Subcutaneous abdominal adipose tissue (tissue), 5 donors: Measurements from ENCODE around the gene DPEP2.

Experiments
- H3K27ac ChIP-seq: one replicate; pipeline ENCODE4 v1.7.0; 2013; ENCODE audit warnings: low read depth, mild to moderate bottlenecking, inconsistent platforms, low read length, moderate library complexity
- H3K27me3 ChIP-seq, 5 donors: one replicate each; pipeline ENCODE4 v1.7.0; 2013; ENCODE audit warnings: low read length in 5 of 5, inconsistent platforms in 1 of 5; ENCODE audit not compliant: control insufficient read depth in 5 of 5, insufficient read depth in 4 of 5
- H3K36me3 ChIP-seq, 5 donors: one replicate each; pipeline ENCODE4 v1.7.0; 2013; ENCODE audit warnings: low read length in 5 of 5; ENCODE audit not compliant: control insufficient read depth in 5 of 5, insufficient read depth in 5 of 5
- H3K4me1 ChIP-seq, 5 donors: one replicate each; pipeline ENCODE4 v1.7.0; 2013; ENCODE audit warnings: low read length in 5 of 5, mild to moderate bottlenecking in 3 of 5, moderate library complexity in 1 of 5; ENCODE audit not compliant: control insufficient read depth in 5 of 5, insufficient read depth in 5 of 5
- H3K4me3 ChIP-seq, 5 donors: one replicate each; pipeline ENCODE4 v1.7.0; 2013; ENCODE audit warnings: low read length in 5 of 5, low read depth in 1 of 5
- H3K9ac ChIP-seq, 5 donors: one replicate each; pipeline ENCODE4 v1.7.0; 2013; ENCODE audit warnings: low read length in 5 of 5, mild to moderate bottlenecking in 4 of 5, moderate library complexity in 3 of 5
- H3K9me3 ChIP-seq, 5 donors: one replicate each; pipeline ENCODE4 v1.7.0; 2013; ENCODE audit warnings: low read length in 5 of 5; ENCODE audit not compliant: control insufficient read depth in 5 of 5
- donor health status: healthy.
- donor health status: healthy.
- donor health status: healthy.
- donor health status: healthy.
- donor health status: healthy.

The DPEP2 gene

GRCh38 chr16:67959536-67960329 lies 39.6 kb downstream of the DPEP2 start:
- Histone ChIP-seq H3K4me1 (peaks cover 13 to 64% (median 54%) of the 10 kb centered on the region in 5 donors), H3K36me3 (peaks cover 0 to 76% (median 70%) of the 10 kb centered on the region in 5 donors), H3K9ac (peak overlapping the region in 2 of 5 donors; percentile 17 to 26), H3K27me3 (peaks cover 0 to 3% (median 0%) of the 10 kb centered on the region in 5 donors), H3K27ac (peak overlapping the region; percentile 84), H3K4me3 (peak overlapping the region in 2 of 5 donors; percentile 12 to 42), H3K9me3 (no peaks in the 10 kb centered on the region)

- H3K4me3 ChIP-seq = no peak overlapping the region
- H3K27ac ChIP-seq = peak overlapping the region; percentile 84
- peaks cover 0 to 87% (median 78%) of the 10 kb centered on the region in 5 donors for H3K36me3 ChIP-seq
- H3K9me3 ChIP-seq = no peaks in the 10 kb centered on the region
- H3K4me1 ChIP-seq = peaks cover 9 to 43% (median 33%) of the 10 kb centered on the region in 5 donors
- H3K9ac ChIP-seq = no peak overlapping the region
- peaks cover 0 to 3% (median 0%) of the 10 kb centered on the region in 5 donors for H3K27me3 ChIP-seq
These were observed 41.7 kb downstream of the DPEP2 start for GRCh38 chr16:67957622-67958021.

GRCh38 chr16:67954421-67955196 lies 44.7 kb downstream of the DPEP2 start:
- Histone ChIP-seq H3K36me3 (peaks cover 0 to 87% (median 79%) of the 10 kb centered on the region in 5 donors), H3K9ac (no peak overlapping the region), H3K27ac (no peak overlapping the region), H3K9me3 (no peaks in the 10 kb centered on the region), H3K27me3 (peaks cover 0 to 2% (median 0%) of the 10 kb centered on the region in 5 donors), H3K4me1 (peaks cover 7 to 24% (median 19%) of the 10 kb centered on the region in 5 donors), H3K4me3 (no peak overlapping the region)

- Histone ChIP-seq H3K4me1 (peaks cover 5 to 16% (median 11%) of the 10 kb centered on the region in 5 donors), H3K27ac (no peak overlapping the region), H3K36me3 (peaks cover 0 to 88% (median 79%) of the 10 kb centered on the region in 5 donors), H3K9me3 (no peaks in the 10 kb centered on the region), H3K4me3 (no peak overlapping the region), H3K27me3 (no peaks in the 10 kb centered on the region), H3K9ac (no peak overlapping the region)
These were observed 45.5 kb downstream of the DPEP2 start for GRCh38 chr16:67953641-67954375.

GRCh38 chr16:67951485-67951884 lies 47.8 kb downstream of the DPEP2 start:
- H3K9me3 ChIP-seq = no peaks in the 10 kb centered on the region
- no peak overlapping the region for H3K9ac ChIP-seq
- H3K4me3 ChIP-seq = no peak overlapping the region
- no peak overlapping the region for H3K27ac ChIP-seq
- H3K4me1 ChIP-seq = peaks cover 5 to 11% (median 10%) of the 10 kb centered on the region in 5 donors
- peaks cover 0 to 95% (median 87%) of the 10 kb centered on the region in 5 donors for H3K36me3 ChIP-seq
- H3K27me3 ChIP-seq = no peaks in the 10 kb centered on the region

- Histone ChIP-seq H3K9me3 (no peaks in the 10 kb centered on the region), H3K27ac (no peak overlapping the region), H3K4me1 (peaks cover 8 to 21% (median 20%) of the 10 kb centered on the region in 5 donors), H3K27me3 (no peaks in the 10 kb centered on the region), H3K9ac (no peak overlapping the region), H3K4me3 (no peak overlapping the region), H3K36me3 (peaks cover 0 to 97% (median 95%) of the 10 kb centered on the region in 5 donors)
These were observed 48.9 kb downstream of the DPEP2 start for GRCh38 chr16:67950335-67950843.

GRCh38 chr16:67949645-67950044 lies 49.6 kb downstream of the DPEP2 start:
- Histone ChIP-seq H3K9me3 (no peaks in the 10 kb centered on the region), H3K27ac (no peak overlapping the region), H3K4me1 (peaks cover 10 to 29% (median 28%) of the 10 kb centered on the region in 5 donors), H3K36me3 (peaks cover 0 to 97% (median 95%) of the 10 kb centered on the region in 5 donors), H3K27me3 (no peaks in the 10 kb centered on the region), H3K9ac (no peak overlapping the region), H3K4me3 (no peak overlapping the region)

- Histone ChIP-seq H3K4me1 (peaks cover 12 to 45% (median 43%) of the 10 kb centered on the region in 5 donors), H3K9ac (no peak overlapping the region), H3K4me3 (no peak overlapping the region), H3K36me3 (peaks cover 0 to 98% (median 91%) of the 10 kb centered on the region in 5 donors), H3K27ac (no peak overlapping the region), H3K9me3 (no peaks in the 10 kb centered on the region), H3K27me3 (no peaks in the 10 kb centered on the region)
These were observed 51.3 kb downstream of the DPEP2 start for GRCh38 chr16:67948015-67948414.

- Histone ChIP-seq H3K4me3 (no peak overlapping the region), H3K4me1 (peaks cover 12 to 48% (median 44%) of the 10 kb centered on the region in 5 donors), H3K9ac (no peak overlapping the region), H3K36me3 (peaks cover 0 to 100% (median 96%) of the 10 kb centered on the region in 5 donors), H3K27me3 (no peaks in the 10 kb centered on the region), H3K9me3 (no peaks in the 10 kb centered on the region), H3K27ac (peak overlapping the region; percentile 16)
These were observed 52.2 kb downstream of the DPEP2 start for GRCh38 chr16:67946966-67947558.
